ENCODE data around the gene TMEM123.

Gene TMEM123

DNA sequence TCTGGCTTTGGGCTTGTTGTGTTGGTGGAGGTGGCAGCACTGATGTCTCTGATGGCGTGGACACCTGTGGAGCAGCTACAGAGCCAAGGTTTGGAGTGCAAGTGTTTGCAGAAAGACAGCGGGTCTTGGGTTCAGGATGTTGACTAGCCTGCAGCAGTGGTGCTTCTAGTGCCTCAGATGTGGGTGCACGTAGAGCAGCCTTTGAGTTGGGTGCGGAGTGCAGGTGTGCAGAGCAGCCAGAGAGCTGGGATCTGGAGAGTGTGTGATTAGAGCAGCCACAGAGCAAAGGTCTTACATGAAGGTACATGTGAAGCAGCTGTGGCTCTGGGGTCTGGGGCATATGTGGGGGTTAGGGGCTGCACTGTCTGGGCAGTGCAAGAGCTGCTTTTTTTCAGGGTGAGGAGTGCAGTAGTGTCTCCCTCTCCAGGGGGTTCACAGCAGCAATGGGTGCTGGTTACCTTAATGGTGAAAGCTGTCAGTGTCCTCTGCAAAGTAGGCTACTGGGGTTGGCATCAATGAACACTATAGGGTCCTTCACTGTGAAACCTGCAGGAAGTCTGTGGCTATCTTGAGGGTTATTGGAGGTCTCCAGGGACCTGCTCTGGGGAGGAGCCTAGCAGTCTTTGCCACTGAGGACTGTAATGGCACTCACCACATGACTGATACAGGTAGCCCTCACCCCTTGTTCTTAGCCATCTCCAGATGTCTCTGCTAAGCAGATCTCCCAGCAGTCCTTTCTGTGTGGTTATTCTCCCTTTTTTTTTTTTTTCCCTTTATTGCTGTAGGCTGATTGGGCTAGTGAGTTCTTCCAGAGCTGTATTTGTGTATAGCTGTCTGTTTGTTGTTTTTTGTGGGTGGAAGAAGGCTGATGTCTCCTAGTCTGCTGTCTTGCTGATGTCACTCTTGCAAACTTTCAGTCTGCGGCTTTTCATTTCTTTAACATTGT is 91.2 kb downstream of the TMEM123 start:
- DNase-seq (ENCODE audit: low read depth): no peak
- TF ChIP-seq, protein P1, sequence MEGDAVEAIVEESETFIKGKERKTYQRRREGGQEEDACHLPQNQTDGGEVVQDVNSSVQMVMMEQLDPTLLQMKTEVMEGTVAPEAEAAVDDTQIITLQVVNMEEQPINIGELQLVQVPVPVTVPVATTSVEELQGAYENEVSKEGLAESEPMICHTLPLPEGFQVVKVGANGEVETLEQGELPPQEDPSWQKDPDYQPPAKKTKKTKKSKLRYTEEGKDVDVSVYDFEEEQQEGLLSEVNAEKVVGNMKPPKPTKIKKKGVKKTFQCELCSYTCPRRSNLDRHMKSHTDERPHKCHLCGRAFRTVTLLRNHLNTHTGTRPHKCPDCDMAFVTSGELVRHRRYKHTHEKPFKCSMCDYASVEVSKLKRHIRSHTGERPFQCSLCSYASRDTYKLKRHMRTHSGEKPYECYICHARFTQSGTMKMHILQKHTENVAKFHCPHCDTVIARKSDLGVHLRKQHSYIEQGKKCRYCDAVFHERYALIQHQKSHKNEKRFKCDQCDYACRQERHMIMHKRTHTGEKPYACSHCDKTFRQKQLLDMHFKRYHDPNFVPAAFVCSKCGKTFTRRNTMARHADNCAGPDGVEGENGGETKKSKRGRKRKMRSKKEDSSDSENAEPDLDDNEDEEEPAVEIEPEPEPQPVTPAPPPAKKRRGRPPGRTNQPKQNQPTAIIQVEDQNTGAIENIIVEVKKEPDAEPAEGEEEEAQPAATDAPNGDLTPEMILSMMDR (IDR thresholded peaks at IDR 0.05; ENCODE audit: control insufficient read depth, extremely low read depth, insufficient read depth): no peak
- H3K4me3 ChIP-seq (ENCODE audit: low read depth, low read length): no peak overlapping the region

DNA sequence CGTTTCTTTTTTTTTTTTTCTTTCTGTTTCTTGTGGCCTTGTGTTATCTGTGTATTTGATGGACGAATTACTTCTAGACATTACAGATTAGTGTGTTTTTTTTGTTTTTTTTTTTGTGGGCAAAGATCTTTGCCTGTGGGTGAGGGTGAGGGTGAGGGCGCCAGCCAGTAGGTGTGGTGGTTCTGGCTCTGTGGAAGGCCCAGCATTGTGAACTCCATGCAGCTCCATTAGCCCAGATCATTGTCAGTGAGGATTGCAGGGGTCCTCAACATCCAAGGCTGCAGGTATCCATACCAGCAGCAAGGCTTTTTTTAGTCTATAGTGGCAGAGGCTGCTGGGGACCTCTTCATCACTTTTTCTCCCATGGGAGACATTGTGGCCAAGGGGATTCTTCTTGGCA is 91.9 kb downstream of the TMEM123 start:
- H3K4me3 ChIP-seq (ENCODE audit: low read depth, low read length): no peak overlapping the region
- DNase-seq (ENCODE audit: low read depth): no peak
- TF ChIP-seq, protein P1 (IDR thresholded peaks at IDR 0.05; ENCODE audit: control insufficient read depth, extremely low read depth, insufficient read depth): no peak

DNA sequence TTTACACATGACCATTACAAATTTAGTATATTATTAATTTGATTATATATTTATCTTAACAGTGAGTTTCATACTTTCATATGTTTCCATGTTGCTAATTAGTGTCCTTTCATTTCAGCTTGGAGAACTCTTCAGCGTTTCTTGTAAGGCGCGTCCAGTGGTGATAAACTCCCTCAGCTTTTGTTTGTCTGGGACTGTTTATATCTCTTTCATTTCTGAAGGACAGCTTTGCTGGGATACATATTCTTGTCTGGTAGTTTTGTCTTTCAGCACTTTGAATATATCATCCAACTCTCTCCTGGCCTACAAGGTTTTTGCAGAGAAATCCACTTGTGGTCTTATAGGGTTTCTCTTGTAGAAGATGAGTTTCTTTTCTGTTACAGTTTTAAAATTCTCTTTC is 93.2 kb downstream of the TMEM123 start:
- TF ChIP-seq, protein P1 (IDR thresholded peaks at IDR 0.05; ENCODE audit: control insufficient read depth, extremely low read depth, insufficient read depth): no peak
- H3K4me3 ChIP-seq (ENCODE audit: low read depth, low read length): no peak overlapping the region
- DNase-seq (ENCODE audit: low read depth): no peak

DNA sequence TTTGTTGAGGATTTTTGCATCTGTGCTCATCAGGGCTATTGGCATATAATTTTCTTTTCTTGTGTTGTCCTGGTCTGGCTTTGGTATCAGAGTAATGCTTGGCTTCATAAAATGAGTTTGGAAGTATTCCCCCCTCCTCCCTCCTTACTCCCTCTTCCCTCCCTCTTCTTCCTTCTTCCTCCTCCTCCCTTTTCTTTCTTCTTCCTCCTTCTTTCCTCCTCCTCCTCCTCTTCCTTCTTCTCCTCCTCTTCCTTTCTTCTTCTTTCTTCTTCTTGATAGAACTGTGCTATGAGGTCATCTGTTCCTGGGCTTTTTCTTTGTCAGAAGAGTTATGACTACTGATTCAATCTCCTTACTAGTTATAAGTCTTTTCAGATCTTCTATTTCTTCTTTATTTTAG is 95.4 kb downstream of the TMEM123 start:
- no peak overlapping the region for H3K4me3 ChIP-seq (ENCODE audit: low read depth, low read length)
- DNase-seq (ENCODE audit: low read depth): no peak
- TF ChIP-seq, protein P1 (IDR thresholded peaks at IDR 0.05; ENCODE audit: control insufficient read depth, extremely low read depth, insufficient read depth): no peak

DNA sequence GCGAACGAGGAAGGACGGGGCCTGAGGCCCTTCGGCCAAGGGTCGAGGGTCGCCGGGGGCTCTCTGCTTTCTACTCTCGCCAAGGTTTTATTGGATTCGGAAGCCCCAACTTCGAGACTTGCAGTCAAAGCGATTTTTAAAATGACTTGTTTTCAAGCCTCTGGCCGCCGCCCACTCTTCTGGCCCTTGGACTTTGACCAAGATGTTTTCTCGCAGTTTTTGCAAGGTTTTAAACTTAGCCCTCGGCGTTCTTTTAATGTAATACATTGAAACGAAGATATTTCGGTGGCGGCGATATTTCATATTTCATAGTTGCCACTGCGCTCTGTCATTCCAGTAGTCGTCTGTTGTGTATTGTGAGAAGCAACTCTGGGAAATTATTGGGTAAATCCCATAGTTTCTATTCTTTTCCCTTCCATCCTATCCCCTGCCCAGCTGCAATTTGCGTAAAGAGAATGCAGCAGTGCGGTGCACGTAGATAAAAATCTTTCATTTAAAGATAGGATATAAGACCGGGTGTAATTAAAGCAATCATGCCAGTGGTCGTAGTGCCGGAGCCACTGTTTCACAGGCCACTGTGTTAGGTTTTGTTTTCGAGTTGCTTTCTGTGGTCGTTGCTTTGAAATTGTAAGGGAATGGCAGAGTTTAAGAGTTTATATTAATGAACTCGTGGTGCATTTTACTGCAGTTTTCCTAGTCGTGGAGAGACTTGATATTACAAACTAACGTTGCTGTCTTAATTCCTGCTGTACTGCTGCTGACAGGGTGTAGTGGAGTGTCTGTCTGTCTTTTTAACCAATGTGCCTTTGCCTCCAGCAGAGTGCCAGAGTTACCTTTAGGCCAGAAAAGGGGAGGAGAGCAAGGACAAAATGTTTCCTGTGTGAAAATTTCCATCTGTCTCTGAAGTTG is 104.8 kb downstream of the TMEM123 start:
- DNase-seq (ENCODE audit: low read depth): no peak
- TF ChIP-seq, protein P1 (IDR thresholded peaks at IDR 0.05; ENCODE audit: control insufficient read depth, extremely low read depth, insufficient read depth): no peak
- H3K4me3 ChIP-seq (ENCODE audit: low read depth, low read length): peak overlapping the region; percentile 91

DNA sequence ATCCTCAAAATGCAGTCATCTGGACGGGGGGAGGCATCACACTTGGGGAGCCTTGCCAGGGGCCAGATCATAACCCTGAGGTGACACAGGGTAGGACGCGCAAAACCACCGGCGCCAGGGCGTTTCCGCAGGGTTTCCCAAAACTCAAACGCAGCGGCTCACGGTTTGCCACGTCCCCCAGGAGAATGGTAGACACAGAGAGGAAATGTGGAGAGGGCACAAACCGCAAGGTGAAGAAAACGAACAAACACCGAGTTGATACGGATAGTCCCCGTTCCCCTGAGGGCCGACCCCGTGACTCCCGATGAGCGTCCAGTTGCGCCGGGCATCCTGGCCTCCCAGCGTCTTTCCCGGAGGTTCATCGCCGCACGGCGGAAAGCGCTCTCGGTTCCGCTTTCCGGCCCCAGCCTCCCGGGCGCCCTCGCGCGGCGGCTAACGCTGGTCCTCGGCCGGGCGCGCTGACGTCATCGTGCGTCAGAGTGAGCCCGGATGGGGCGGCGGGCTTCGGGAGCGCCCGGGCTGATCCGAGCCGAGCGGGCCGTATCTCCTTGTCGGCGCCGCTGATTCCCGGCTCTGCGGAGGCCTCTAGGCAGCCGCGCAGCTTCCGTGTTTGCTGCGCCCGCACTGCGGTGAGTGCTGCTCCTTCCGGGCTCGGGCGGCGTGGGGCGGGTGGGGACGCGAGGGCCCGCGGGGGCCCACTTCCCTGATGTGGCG is 105.7 kb downstream of the TMEM123 start, which contains the start of gene BIRC2:
Gene BIRC2 (plus strand): TSS at position 467 of the 714 bp plus-strand sequence. CDS start 2,641 bp downstream, outside the sequence.
- peak within 1 kb of the TSS; percentile 91 for H3K4me3 ChIP-seq (ENCODE audit: low read depth, low read length)
- DNase-seq (ENCODE audit: low read depth): peak; percentile 50
- TF ChIP-seq, protein P1 (IDR thresholded peaks at IDR 0.05; ENCODE audit: control insufficient read depth, extremely low read depth, insufficient read depth): peak; percentile 89

Measured in LNCaP clone FGC (cell line).